ES-I3 (cell line): ENCODE data around the gene SYNPO.

ENCODE experiments used
- H3K36me3 ChIP-seq: 2 replicates; pipeline ENCODE4 v1.6.1; 2013; ENCODE audit warnings: mild to moderate bottlenecking, low read length, control low read depth, moderate library complexity; ENCODE audit not compliant: insufficient read depth
- H3K4me1 ChIP-seq: 2 replicates; pipeline ENCODE4 v1.6.1; 2013; ENCODE audit warnings: mild to moderate bottlenecking, control low read depth, low read length; ENCODE audit not compliant: insufficient read depth
- H3K9ac ChIP-seq: 2 replicates; pipeline ENCODE4 v1.6.1; 2013; ENCODE audit warnings: low read depth, mild to moderate bottlenecking, low read length, moderate library complexity
- H3K9me3 ChIP-seq: 2 replicates; pipeline ENCODE4 v1.6.1; 2013; ENCODE audit warnings: mild to moderate bottlenecking, low read length, moderate library complexity; ENCODE audit not compliant: control insufficient read depth, insufficient read depth

Gene SYNPO

DNA sequence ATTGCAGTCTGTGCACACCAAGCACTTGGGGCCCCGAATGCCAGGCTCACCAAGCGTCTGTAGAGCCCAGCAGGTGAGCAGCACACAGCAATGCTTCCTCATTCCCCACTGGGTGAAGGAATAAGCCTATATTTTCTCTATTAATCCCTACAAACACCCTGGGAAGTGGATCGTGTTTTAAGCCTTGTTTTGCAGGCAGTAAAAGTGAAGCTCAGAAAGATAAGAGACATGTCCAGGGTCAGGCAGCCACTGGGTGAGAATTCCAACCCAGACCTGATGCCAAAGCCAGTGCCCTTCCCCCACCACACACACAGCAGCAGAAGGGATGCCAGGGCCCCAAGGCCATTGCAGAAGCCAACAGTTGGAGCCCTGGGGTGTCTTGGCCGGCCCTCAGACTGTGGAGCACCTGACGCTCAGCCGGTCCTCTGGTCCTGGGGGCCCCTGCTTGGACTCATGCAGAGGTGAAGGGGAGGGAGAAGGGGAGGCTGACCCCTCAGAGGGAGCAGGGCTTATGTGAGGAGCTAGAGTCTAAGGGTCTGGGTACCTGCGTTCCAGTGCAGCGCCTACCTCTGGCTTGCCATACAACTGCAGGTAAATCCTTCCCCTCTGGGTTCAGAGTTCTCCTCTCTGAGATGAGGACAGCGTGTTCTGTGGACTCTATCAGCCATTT is 26.3 kb upstream of the SYNPO start:
- Histone ChIP-seq H3K4me1 (peaks cover 12% of the 10 kb centered on the region), H3K9ac (no peak overlapping the region), H3K36me3 (no peaks in the 10 kb centered on the region), H3K9me3 (no peaks in the 10 kb centered on the region)

GRCh38 chr5:150614661-150615060 is 25.8 kb upstream of the SYNPO start:
- Histone ChIP-seq H3K9me3 (no peaks in the 10 kb centered on the region), H3K9ac (no peak overlapping the region), H3K4me1 (peaks cover 12% of the 10 kb centered on the region), H3K36me3 (no peaks in the 10 kb centered on the region)

DNA sequence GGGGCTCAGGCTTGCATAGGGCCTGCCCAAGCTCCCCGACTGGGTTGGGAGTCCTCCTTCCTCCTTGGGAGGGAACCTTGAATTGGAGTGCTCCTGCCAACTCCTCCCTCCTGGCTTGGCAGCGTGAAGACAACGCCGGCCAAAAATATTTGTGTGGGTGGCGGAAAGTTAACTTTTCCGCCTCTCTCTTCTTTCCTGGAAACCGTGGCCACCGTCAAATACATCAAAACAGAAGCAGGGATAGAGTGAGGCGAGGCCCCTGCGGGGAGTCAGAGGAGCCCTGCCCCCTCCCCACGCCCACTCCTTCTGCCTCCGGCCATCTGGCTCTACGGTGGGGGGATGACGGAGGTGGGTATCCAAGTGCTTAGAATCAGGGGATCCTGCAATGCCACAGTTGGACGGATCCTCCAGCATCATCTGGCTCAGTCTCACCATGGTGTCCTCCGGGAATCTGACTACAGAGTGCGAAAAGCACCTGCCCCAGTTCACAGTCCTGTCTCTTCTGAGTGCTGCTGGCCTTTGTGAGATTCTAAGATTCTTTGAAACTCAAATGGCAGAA is 25.2 kb upstream of the SYNPO start:
- Histone ChIP-seq H3K9ac (no peak overlapping the region), H3K36me3 (no peaks in the 10 kb centered on the region), H3K9me3 (no peaks in the 10 kb centered on the region), H3K4me1 (peaks cover 12% of the 10 kb centered on the region)

DNA sequence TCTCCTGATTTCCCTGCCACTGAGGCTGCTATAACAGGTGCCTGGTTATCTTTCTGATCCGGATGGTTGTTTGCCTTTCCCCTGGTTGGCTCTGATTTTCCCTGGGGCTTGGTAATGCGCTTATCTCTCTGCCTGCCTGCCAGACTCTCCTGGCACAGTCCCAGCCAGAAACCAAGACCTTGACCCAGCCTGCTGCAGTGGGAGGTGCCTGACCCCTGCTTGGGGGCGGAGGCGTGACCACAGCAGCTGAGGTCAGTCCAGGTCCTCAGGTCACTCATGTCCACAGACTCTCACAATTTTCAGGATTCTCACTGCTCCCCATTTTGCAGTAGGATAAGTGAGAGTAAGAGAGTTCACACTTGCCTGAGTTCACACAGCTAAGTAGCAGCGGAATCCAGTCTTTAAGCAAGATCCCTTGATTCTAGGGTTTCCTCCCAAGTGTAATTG is 24.4 kb upstream of the SYNPO start:
- no peak overlapping the region for H3K9ac ChIP-seq
- H3K9me3 ChIP-seq, result no peaks in the 10 kb centered on the region
- peaks cover 12% of the 10 kb centered on the region for H3K4me1 ChIP-seq
- H3K36me3 ChIP-seq, result no peaks in the 10 kb centered on the region

GRCh38 chr5:150616506-150616905 is 24.0 kb upstream of the SYNPO start:
- no peaks in the 10 kb centered on the region for H3K36me3 ChIP-seq
- H3K4me1 ChIP-seq, result peaks cover 12% of the 10 kb centered on the region; the same call in 1 of the 2 replicates
- H3K9me3 ChIP-seq, result no peaks in the 10 kb centered on the region
- H3K9ac ChIP-seq, result no peak overlapping the region

GRCh38 chr5:150618163-150618562 is 22.3 kb upstream of the SYNPO start:
- no peak overlapping the region for H3K9ac ChIP-seq
- H3K9me3 ChIP-seq, result no peaks in the 10 kb centered on the region
- H3K36me3 ChIP-seq, result no peaks in the 10 kb centered on the region
- H3K4me1 ChIP-seq, result peaks cover 12% of the 10 kb centered on the region; the same call in 1 of the 2 replicates

- no peaks in the 10 kb centered on the region for H3K36me3 ChIP-seq
- H3K9ac ChIP-seq, result no peak overlapping the region
- no peaks in the 10 kb centered on the region for H3K9me3 ChIP-seq
- H3K4me1 ChIP-seq, result peaks cover 16% of the 10 kb centered on the region; the same call in 1 of the 2 replicates
Measured at GRCh38 chr5:150618588-150619281, 21.7 kb upstream of the SYNPO start.

DNA sequence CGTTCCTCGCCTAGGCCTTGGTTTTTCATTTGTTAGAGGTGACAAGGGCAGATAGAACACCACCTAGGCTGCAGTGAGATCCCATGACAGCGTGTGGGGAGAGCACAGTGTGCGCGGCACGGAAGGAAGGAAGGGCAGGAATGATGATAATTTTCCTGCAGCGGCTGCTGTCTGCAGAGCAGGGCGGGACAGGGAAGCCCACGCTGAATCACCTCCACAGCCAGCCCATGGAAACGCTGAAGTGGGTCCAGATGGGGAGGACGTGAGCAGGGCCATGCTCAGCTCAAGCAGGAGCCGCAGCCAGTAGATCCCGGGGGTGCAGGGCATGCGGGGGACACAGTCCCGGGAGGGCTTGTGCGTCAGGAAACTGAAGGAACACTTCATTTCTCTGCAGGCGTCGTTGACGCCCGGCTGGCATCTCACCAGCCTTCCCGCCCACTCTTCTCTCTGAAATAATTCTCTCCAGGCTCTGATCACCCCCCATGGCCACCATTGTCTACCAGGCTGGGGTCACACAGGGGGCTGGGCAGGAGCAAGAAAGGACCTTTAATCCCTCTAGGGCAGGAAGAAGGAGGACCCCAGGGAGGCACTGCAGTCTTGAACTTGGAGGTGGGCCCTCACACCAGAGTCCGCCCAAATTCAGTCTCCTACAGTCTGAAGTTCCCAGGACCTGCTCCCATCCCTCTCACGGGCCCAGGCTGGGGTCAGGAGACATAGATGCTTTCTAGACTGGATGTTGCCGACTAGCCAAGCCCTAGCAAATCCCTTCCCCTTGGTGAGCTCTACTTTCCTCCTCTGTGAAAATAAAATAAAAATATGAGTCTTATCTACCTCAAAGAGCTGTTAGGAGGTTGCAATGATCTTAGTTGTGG is 20.9 kb upstream of the SYNPO start:
- Histone ChIP-seq H3K36me3 (no peaks in the 10 kb centered on the region), H3K9me3 (no peaks in the 10 kb centered on the region), H3K4me1 (peaks cover 13% of the 10 kb centered on the region; the same call in 1 of the 2 replicates), H3K9ac (no peak overlapping the region)

DNA sequence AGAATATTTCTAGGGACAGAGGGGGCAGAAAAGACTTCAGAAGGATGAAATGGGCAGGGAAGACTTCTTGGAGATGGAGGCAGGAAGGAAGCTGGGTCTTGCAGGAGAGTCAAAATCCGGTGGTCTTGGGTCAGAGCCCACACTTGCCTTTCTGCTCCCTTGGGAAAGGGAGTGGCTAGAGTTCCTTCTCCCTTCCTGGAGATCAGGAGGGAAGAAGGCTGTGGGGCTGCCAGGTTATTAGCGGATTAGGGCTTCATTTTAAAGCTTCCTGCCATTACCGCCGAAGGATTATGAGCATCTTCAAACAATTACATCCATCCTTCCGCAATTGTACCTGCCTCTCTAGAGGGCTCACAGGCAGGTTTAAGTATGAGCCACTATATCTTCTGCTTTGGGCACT is 19.2 kb upstream of the SYNPO start:
- Histone ChIP-seq H3K4me1 (peaks cover 12% of the 10 kb centered on the region; the same call in 1 of the 2 replicates), H3K9ac (no peak overlapping the region), H3K36me3 (no peaks in the 10 kb centered on the region), H3K9me3 (no peaks in the 10 kb centered on the region)

DNA sequence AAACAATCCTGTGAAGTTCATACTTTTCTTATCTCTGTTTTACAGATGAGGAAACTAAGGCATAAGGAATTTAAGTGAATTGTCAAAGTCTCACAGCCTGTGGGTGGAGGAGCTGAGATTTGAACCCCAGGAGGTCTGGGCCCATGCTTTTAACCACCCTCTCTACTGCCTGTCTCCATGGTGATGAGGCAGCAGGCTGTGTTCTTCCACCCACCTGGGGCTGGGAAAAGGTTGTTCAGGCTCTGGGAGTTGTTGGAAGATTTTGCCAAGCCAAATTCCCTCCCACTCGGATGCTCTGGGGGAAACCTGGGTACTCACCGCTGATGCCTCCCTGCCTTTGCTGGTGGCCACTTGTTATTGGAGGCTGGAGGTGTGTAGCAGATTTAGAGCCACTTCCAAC is 18.3 kb upstream of the SYNPO start:
- peaks cover 12% of the 10 kb centered on the region; the same call in 1 of the 2 replicates for H3K4me1 ChIP-seq
- H3K9ac ChIP-seq, result no peak overlapping the region
- H3K36me3 ChIP-seq, result no peaks in the 10 kb centered on the region
- no peaks in the 10 kb centered on the region for H3K9me3 ChIP-seq

DNA sequence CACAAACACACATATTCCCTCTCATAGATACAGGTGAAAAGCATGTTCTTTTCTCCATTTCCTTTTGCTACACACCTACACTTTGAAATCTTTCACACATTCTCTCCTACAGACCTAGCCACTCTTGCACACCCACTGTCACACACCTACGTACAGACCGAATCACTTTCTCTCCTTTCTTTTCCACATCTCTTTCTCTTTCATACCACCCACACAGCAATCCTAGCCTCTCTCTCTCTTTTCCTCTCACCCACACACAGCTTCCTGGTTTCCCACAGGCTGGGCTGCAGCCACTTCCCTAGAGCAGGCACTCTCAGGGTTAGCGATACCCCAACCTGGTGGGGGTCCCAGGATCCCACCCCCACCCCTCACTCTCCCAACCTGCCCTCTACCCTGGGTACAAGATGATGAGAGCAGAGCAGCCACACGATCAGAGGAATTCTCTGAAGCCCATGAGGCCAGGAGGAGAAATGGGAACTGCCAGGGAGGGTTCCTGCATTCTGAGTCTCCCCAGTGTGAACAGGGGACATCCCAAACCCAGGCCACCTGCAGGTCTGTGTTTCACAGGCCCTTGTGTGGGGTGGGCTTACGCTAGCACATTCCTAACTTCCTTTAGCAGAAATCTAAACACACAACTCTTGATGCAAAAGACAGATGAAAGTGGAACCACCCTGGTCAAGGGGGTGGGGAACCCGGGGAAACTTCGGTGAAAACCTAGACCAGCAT is 17.1 kb upstream of the SYNPO start:
- Histone ChIP-seq H3K9ac (no peak overlapping the region), H3K9me3 (no peaks in the 10 kb centered on the region), H3K36me3 (no peaks in the 10 kb centered on the region), H3K4me1 (peaks cover 12% of the 10 kb centered on the region; the same call in 1 of the 2 replicates)

- peaks cover 12% of the 10 kb centered on the region; the same call in 1 of the 2 replicates for H3K4me1 ChIP-seq
- no peaks in the 10 kb centered on the region for H3K9me3 ChIP-seq
- no peaks in the 10 kb centered on the region for H3K36me3 ChIP-seq
- no peak overlapping the region for H3K9ac ChIP-seq
Measured at GRCh38 chr5:150623878-150624216, 16.6 kb upstream of the SYNPO start.

- H3K9ac ChIP-seq, result peak overlapping the region; percentile 63
- H3K4me1 ChIP-seq, result peaks cover 12% of the 10 kb centered on the region; the same call in 1 of the 2 replicates
Measured at GRCh38 chr5:150624334-150625163, 15.9 kb upstream of the SYNPO start.

More at GRCh38 chr5:150624334-150625163, 15.9 kb upstream of the SYNPO start:
- Histone ChIP-seq H3K9me3 (no peaks in the 10 kb centered on the region), H3K36me3 (no peaks in the 10 kb centered on the region)
